ENCODE measurements around the gene UNC5B.

UNC5B gene

GRCh38 chr10:71294091-71294561 is 81.8 kb downstream of the UNC5B start:
- Histone ChIP-seq H3K9ac (ENCODE audit: low read length) (no peak overlapping the region), H3K27ac (ENCODE audit: low read length) (no peak overlapping the region), H3K9me2 (replicated peaks; ENCODE audit: insufficient read depth, low read length) (no peaks in the 10 kb centered on the region), H3F3A (ENCODE audit: insufficient read depth, low read length) (no peaks in the 10 kb centered on the region), H3K27me3 (replicated peaks; ENCODE audit: insufficient read depth, low read length) (peaks cover 97% of the 10 kb centered on the region), H3K4me2 (ENCODE audit: low read depth, low read length) (no peak overlapping the region), H4K20me1 (ENCODE audit: insufficient read depth, low read length) (no peaks in the 10 kb centered on the region), H2AFZ (ENCODE audit: low read length) (no peak overlapping the region), H3K9me3 (replicated peaks; ENCODE audit: insufficient read depth, low read length) (no peaks in the 10 kb centered on the region), H3K79me2 (ENCODE audit: low read length) (no peaks in the 10 kb centered on the region), H3K4me1 (ENCODE audit: low read length) (no peaks in the 10 kb centered on the region), H3K4me3 (ENCODE audit: low read length) (no peak overlapping the region), H3K36me3 (replicated peaks; ENCODE audit: insufficient read depth, low read length) (no peaks in the 10 kb centered on the region)
- DNase-seq: no peak
- TF ChIP-seq EZH2phosphoT487 (IDR thresholded peaks at IDR 0.05; ENCODE audit: low read length): no peak
- no peak for TF ChIP-seq EZH2 (optimal IDR thresholded peaks at IDR 0.05; ENCODE audit: low read depth, low read length)
- TF ChIP-seq CTCF (IDR thresholded peaks at IDR 0.05; ENCODE audit: low read length): no peak

GRCh38 chr10:71294856-71295255 is 82.5 kb downstream of the UNC5B start:
- H3K27ac ChIP-seq (ENCODE audit: low read length): no peak overlapping the region
- TF ChIP-seq EZH2phosphoT487 (IDR thresholded peaks at IDR 0.05; ENCODE audit: low read length) (no peak), CTCF (IDR thresholded peaks at IDR 0.05; ENCODE audit: low read length) (no peak), EZH2 (optimal IDR thresholded peaks at IDR 0.05; ENCODE audit: low read depth, low read length) (no peak)
- no peak overlapping the region for H2AFZ ChIP-seq (ENCODE audit: low read length)
- H3K36me3 ChIP-seq (replicated peaks; ENCODE audit: insufficient read depth, low read length): no peaks in the 10 kb centered on the region
- H3K9me3 ChIP-seq (replicated peaks; ENCODE audit: insufficient read depth, low read length): no peaks in the 10 kb centered on the region
- no peaks in the 10 kb centered on the region for H3K79me2 ChIP-seq (ENCODE audit: low read length)
- H3K4me3 ChIP-seq (ENCODE audit: low read length): no peak overlapping the region
- peaks cover 96% of the 10 kb centered on the region for H3K27me3 ChIP-seq (replicated peaks; ENCODE audit: insufficient read depth, low read length)
- no peaks in the 10 kb centered on the region for H3K9me2 ChIP-seq (replicated peaks; ENCODE audit: insufficient read depth, low read length)
- no peaks in the 10 kb centered on the region for H3F3A ChIP-seq (ENCODE audit: insufficient read depth, low read length)
- no peaks in the 10 kb centered on the region for H4K20me1 ChIP-seq (ENCODE audit: insufficient read depth, low read length)
- no peaks in the 10 kb centered on the region for H3K4me1 ChIP-seq (ENCODE audit: low read length)
- no peak for DNase-seq
- no peak overlapping the region for H3K4me2 ChIP-seq (ENCODE audit: low read depth, low read length)
- no peak overlapping the region for H3K9ac ChIP-seq (ENCODE audit: low read length)

GRCh38 chr10:71295641-71296040 is 83.3 kb downstream of the UNC5B start:
- Histone ChIP-seq H2AFZ (ENCODE audit: low read length) (no peak overlapping the region), H3K4me3 (ENCODE audit: low read length) (no peak overlapping the region), H3F3A (ENCODE audit: insufficient read depth, low read length) (no peaks in the 10 kb centered on the region), H3K9me2 (replicated peaks; ENCODE audit: insufficient read depth, low read length) (no peaks in the 10 kb centered on the region), H3K4me2 (ENCODE audit: low read depth, low read length) (no peak overlapping the region), H4K20me1 (ENCODE audit: insufficient read depth, low read length) (no peaks in the 10 kb centered on the region), H3K36me3 (replicated peaks; ENCODE audit: insufficient read depth, low read length) (no peaks in the 10 kb centered on the region), H3K79me2 (ENCODE audit: low read length) (no peaks in the 10 kb centered on the region), H3K27me3 (replicated peaks; ENCODE audit: insufficient read depth, low read length) (peaks cover 96% of the 10 kb centered on the region), H3K9me3 (replicated peaks; ENCODE audit: insufficient read depth, low read length) (no peaks in the 10 kb centered on the region), H3K4me1 (ENCODE audit: low read length) (no peaks in the 10 kb centered on the region), H3K9ac (ENCODE audit: low read length) (no peak overlapping the region), H3K27ac (ENCODE audit: low read length) (no peak overlapping the region)
- TF ChIP-seq EZH2 (optimal IDR thresholded peaks at IDR 0.05; ENCODE audit: low read depth, low read length) (no peak), CTCF (IDR thresholded peaks at IDR 0.05; ENCODE audit: low read length) (no peak), EZH2phosphoT487 (IDR thresholded peaks at IDR 0.05; ENCODE audit: low read length) (no peak)
- DNase-seq: no peak
